GM18508 (cell line): ENCODE measurements around the gene STEAP4.
A peak's percentile ranks its signal among the peaks of the same experiment; 100 is the strongest.

Experiments
- ATAC-seq: cut with Tn5 transposase; IDR thresholded peaks from one replicate; pipeline ENCODE4 v1.9.1; 2021; ENCODE audit warnings: moderate number of reproducible peaks; ENCODE audit not compliant: insufficient read depth, unreplicated experiment

STEAP4 gene

GRCh38 chr7:88314061-88314491, 7.4 kb upstream of the STEAP4 start:
- peak; percentile 72 for ATAC-seq

GRCh38 chr7:88312061-88312663, 5.5 kb upstream of the STEAP4 start:
- no peak for ATAC-seq

- ATAC-seq = no peak
These were observed 5.0 kb upstream of the STEAP4 start for GRCh38 chr7:88311675-88312036.

GRCh38 chr7:88310956-88311674, 4.4 kb upstream of the STEAP4 start:
- ATAC-seq = no peak

- no peak for ATAC-seq
These were observed 3.1 kb upstream of the STEAP4 start for GRCh38 chr7:88309819-88310218.

GRCh38 chr7:88307823-88308222, 1.1 kb upstream of the STEAP4 start:
- no peak for ATAC-seq

GRCh38 chr7:88307412-88307811, 718 bp upstream of the STEAP4 start:
- no peak for ATAC-seq

- ATAC-seq = no peak
These were observed 1.6 kb downstream of the STEAP4 start for GRCh38 chr7:88305044-88305443.

GRCh38 chr7:88302486-88302885, 4.2 kb downstream of the STEAP4 start:
- no peak for ATAC-seq

- no peak for ATAC-seq
These were observed 4.8 kb downstream of the STEAP4 start for GRCh38 chr7:88301924-88302323.

GRCh38 chr7:88300401-88300945, 6.2 kb downstream of the STEAP4 start:
- no peak for ATAC-seq

- no peak for ATAC-seq
These were observed 7.6 kb downstream of the STEAP4 start for GRCh38 chr7:88299126-88299525.

- no peak for ATAC-seq
These were observed 12.8 kb downstream of the STEAP4 start for GRCh38 chr7:88293866-88294265.

- ATAC-seq = no peak
These were observed 15.1 kb downstream of the STEAP4 start for GRCh38 chr7:88291398-88292173.

- no peak for ATAC-seq
These were observed 16.2 kb downstream of the STEAP4 start for GRCh38 chr7:88290491-88290890.

- no peak for ATAC-seq
These were observed 17.1 kb downstream of the STEAP4 start for GRCh38 chr7:88289564-88290025.

- no peak for ATAC-seq
These were observed 24.9 kb downstream of the STEAP4 start for GRCh38 chr7:88281749-88282148.

- ATAC-seq = no peak
These were observed 25.9 kb downstream of the STEAP4 start for GRCh38 chr7:88280801-88281200.

- ATAC-seq = no peak
These were observed 27.4 kb downstream of the STEAP4 start for GRCh38 chr7:88279323-88279722.

GRCh38 chr7:88278881-88279280, 27.8 kb downstream of the STEAP4 start:
- ATAC-seq = no peak

GRCh38 chr7:88276605-88277153, 30.0 kb downstream of the STEAP4 start:
- no peak for ATAC-seq
